GM10248 (cell line): ENCODE data around the gene ETFDH.
"Not testable (repeated sequence)": the region's sequence is repeated elsewhere in the genome, so short reads cannot be mapped to it uniquely, and the experiment has no call there.

Experiments used
- CTCF ChIA-PET: fragments of 300-600 bp; sonication (Branson Sonifier 250); formaldehyde crosslinking; extraction: SDS; loops from one replicate; lab custom pipeline; 2021; ENCODE audit warnings: antibody characterized with exemption; lab: Yijun Ruan, JAX
- POLR2A ChIA-PET: fragments of 350-650 bp; sonication (Branson Sonifier 250); formaldehyde crosslinking; extraction: SDS; loops from one replicate; lab custom pipeline; 2020; ENCODE audit warnings: antibody characterized with exemption; lab: Yijun Ruan, JAX
- DNase-seq: peaks from one replicate; pipeline ENCODE4 v3.0.0; 2012; ENCODE audit errors: extremely low spot score
- TF ChIP-seq, protein P1 (sequence below): IDR thresholded peaks from 2 replicates; pipeline ENCODE4 v1.5.1; 2012; ENCODE audit warnings: mild to moderate bottlenecking, low read depth; ENCODE audit errors: extremely low read depth, missing control alignments, control extremely low read depth

The ETFDH gene

DNA sequence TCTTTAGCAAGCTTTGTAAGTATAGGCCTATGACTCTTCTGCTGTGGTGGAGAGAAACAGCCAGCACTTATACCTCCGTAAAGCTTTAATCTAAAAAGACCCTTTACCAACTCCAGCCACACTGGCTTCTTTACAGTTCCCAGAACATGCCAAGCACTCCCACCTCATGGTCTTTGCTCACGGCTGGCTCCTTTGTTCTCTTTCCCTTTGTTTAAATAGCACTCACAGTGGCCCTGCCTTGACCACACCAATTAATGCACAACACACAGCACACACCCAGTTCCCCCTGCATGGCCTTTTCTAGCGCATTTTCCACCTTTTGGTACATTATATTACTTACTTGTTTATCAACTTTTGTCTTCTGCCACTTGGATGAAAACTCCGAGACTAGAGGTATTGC, 32.2 kb downstream of the ETFDH start:
- ChIA-PET CTCF (interaction anchor here (1.6 kb wide), 1 partner anchor 11 kb away, joined by 4 read pairs; no protein-coding TSS in a partner anchor), POLR2A (no interaction called here)
- TF ChIP-seq, protein P1, sequence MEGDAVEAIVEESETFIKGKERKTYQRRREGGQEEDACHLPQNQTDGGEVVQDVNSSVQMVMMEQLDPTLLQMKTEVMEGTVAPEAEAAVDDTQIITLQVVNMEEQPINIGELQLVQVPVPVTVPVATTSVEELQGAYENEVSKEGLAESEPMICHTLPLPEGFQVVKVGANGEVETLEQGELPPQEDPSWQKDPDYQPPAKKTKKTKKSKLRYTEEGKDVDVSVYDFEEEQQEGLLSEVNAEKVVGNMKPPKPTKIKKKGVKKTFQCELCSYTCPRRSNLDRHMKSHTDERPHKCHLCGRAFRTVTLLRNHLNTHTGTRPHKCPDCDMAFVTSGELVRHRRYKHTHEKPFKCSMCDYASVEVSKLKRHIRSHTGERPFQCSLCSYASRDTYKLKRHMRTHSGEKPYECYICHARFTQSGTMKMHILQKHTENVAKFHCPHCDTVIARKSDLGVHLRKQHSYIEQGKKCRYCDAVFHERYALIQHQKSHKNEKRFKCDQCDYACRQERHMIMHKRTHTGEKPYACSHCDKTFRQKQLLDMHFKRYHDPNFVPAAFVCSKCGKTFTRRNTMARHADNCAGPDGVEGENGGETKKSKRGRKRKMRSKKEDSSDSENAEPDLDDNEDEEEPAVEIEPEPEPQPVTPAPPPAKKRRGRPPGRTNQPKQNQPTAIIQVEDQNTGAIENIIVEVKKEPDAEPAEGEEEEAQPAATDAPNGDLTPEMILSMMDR, result no peak
- no peak for DNase-seq

DNA sequence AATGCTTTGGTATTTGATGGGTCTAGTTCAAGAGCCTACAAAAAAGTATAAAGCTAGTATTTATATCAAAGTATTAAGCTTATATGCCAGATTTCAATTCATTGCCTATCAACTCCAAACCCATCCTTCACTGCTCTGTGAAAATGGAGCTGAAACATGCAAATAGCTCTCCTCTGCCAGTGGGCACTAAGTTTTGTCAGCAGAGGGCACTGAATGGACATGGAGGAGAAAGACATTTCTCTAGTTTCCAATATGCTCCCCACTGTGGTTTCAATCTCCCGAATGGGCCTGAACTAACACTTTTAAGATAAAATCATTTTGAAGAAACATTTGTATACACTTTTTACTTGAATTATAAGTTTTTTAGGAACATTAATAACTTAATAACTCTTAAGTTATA, 38.7 kb downstream of the ETFDH start:
- no peak for DNase-seq
- TF ChIP-seq, protein P1, result peak; percentile 23
- CTCF ChIA-PET, result interaction anchor here (1.1 to 2.6 kb wide), 5 partner anchors 10 to 489 kb away, joined by 3 to 12 read pairs (median 4); no protein-coding TSS in a partner anchor
- POLR2A ChIA-PET, result no interaction called here

DNA sequence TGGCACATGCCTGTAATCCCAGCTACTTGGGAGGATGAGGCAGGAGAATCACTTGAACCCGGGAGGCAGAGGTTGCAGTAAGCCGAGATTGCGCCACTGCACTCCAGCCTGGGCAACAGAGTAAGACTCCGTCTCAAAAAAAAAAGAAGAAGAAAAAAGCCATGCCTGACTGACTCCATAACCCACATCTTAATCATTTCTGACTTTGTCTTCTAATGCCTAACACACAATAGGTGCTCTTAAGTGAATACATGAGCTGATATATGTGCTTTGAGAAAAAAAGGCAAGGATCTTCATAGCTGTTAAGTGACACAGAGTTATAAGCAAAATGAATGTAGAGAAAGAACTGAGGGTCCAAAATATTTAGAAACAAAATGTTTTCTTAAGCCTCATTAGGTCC, 40.5 kb downstream of the ETFDH start:
- POLR2A ChIA-PET, DNase-seq: not testable (repeated sequence)
- CTCF ChIA-PET, result interaction anchor here (0.7 to 1.6 kb wide), 5 partner anchors 14 to 137 kb away, joined by 3 to 4 read pairs (median 3); no protein-coding TSS in a partner anchor

- POLR2A ChIA-PET, result interaction anchor here (0.7 kb wide), 1 partner anchor 552 kb away, joined by 5 read pairs; no protein-coding TSS in a partner anchor
- TF ChIP-seq, protein P1, result no peak
- no peak for DNase-seq
- CTCF ChIA-PET, result interaction anchor here (1.0 to 1.5 kb wide), 2 partner anchors 26 to 488 kb away, joined by 3 to 5 read pairs; no protein-coding TSS in a partner anchor
Measured at GRCh38 chr4:158714937-158715336, 42.8 kb downstream of the ETFDH start.

DNA sequence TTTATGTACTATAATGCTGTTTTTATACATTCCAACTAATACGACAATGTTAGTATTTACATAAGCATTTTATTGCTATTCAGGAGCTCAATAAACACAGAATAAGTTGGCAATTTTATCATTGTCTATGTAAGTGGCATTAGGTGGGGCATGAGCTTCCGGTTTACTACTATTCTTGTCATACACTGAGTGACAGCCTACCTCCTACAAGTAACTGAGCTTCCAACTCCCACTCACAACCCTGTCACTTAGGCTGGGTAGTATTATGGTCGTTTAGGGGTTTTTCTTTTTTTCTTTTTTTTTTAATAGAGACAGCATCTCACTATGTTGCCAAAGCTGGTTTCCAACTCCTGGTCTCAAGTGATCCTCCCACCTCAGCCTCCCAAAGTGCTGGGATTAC, 43.7 kb downstream of the ETFDH start:
- CTCF ChIA-PET, result interaction anchor here (1.0 to 1.5 kb wide), 4 partner anchors 12 to 487 kb away, joined by 3 to 5 read pairs (median 4); no protein-coding TSS in a partner anchor
- POLR2A ChIA-PET, result no interaction called here
- TF ChIP-seq, protein P1, result no peak
- DNase-seq, result no peak

GRCh38 chr4:158721680-158722079, 49.6 kb downstream of the ETFDH start:
- TF ChIP-seq, protein P1, result no peak
- POLR2A ChIA-PET, result no interaction called here
- CTCF ChIA-PET, result no interaction called here

GRCh38 chr4:158722291-158722916, 50.3 kb downstream of the ETFDH start:
- POLR2A ChIA-PET, result no interaction called here
- peak; percentile 11 for DNase-seq
- TF ChIP-seq, protein P1, result no peak
- CTCF ChIA-PET, result interaction anchor here (0.6 kb wide), 1 partner anchor 10 kb away, joined by 3 read pairs; no protein-coding TSS in a partner anchor

More at GRCh38 chr4:158721680-158722079, 49.6 kb downstream of the ETFDH start:
- no peak for DNase-seq
